HL-60 (cell line): ENCODE results near the gene RSPH6A.

Source experiments
- POLR2AphosphoS5 ChIP-seq: IDR thresholded peaks from 2 replicates; pipeline ENCODE4 v1.6.1; 2012; ENCODE audit warnings: low read depth
- TF ChIP-seq, protein P1 (sequence below): IDR thresholded peaks from one replicate; pipeline ENCODE4 v1.5.1; 2011; ENCODE audit warnings: low read length, control low read depth, inconsistent platforms; ENCODE audit not compliant: insufficient read depth
- TF ChIP-seq, protein P2 (sequence below): IDR thresholded peaks from 2 replicates; pipeline ENCODE4 v1.6.1; 2012; ENCODE audit warnings: low read depth; ENCODE audit not compliant: insufficient replicate concordance

DNA sequence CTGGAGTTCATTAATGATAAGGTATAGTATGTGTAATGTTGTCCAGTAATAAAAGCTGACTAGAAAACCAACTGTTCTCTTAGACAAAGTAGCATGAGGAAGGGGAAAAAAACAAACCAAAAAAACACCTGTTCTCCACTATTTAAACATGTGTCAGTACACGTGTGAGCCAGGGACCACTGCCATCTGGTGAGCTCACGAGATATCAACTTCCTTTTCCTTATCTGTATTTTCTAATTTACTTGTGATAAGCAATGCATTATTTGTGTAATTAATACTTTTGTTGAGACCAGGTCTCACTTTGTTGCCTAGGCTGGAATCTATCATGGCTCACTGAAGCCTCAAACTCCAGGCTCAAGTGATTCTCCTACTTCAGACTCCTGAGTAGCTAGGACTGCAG is 41.7 kb downstream of the RSPH6A start:
- TF ChIP-seq, protein P1, sequence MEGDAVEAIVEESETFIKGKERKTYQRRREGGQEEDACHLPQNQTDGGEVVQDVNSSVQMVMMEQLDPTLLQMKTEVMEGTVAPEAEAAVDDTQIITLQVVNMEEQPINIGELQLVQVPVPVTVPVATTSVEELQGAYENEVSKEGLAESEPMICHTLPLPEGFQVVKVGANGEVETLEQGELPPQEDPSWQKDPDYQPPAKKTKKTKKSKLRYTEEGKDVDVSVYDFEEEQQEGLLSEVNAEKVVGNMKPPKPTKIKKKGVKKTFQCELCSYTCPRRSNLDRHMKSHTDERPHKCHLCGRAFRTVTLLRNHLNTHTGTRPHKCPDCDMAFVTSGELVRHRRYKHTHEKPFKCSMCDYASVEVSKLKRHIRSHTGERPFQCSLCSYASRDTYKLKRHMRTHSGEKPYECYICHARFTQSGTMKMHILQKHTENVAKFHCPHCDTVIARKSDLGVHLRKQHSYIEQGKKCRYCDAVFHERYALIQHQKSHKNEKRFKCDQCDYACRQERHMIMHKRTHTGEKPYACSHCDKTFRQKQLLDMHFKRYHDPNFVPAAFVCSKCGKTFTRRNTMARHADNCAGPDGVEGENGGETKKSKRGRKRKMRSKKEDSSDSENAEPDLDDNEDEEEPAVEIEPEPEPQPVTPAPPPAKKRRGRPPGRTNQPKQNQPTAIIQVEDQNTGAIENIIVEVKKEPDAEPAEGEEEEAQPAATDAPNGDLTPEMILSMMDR = no peak
- TF ChIP-seq, protein P2, sequence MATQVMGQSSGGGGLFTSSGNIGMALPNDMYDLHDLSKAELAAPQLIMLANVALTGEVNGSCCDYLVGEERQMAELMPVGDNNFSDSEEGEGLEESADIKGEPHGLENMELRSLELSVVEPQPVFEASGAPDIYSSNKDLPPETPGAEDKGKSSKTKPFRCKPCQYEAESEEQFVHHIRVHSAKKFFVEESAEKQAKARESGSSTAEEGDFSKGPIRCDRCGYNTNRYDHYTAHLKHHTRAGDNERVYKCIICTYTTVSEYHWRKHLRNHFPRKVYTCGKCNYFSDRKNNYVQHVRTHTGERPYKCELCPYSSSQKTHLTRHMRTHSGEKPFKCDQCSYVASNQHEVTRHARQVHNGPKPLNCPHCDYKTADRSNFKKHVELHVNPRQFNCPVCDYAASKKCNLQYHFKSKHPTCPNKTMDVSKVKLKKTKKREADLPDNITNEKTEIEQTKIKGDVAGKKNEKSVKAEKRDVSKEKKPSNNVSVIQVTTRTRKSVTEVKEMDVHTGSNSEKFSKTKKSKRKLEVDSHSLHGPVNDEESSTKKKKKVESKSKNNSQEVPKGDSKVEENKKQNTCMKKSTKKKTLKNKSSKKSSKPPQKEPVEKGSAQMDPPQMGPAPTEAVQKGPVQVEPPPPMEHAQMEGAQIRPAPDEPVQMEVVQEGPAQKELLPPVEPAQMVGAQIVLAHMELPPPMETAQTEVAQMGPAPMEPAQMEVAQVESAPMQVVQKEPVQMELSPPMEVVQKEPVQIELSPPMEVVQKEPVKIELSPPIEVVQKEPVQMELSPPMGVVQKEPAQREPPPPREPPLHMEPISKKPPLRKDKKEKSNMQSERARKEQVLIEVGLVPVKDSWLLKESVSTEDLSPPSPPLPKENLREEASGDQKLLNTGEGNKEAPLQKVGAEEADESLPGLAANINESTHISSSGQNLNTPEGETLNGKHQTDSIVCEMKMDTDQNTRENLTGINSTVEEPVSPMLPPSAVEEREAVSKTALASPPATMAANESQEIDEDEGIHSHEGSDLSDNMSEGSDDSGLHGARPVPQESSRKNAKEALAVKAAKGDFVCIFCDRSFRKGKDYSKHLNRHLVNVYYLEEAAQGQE = no peak
- no peak for TF ChIP-seq POLR2AphosphoS5
